Gastroesophageal sphincter (tissue), 3 donors: ENCODE measurements around the gene DCAF4L1.

Source experiments
- EP300 ChIP-seq: sonication (generic); formaldehyde crosslinking; IDR thresholded peaks from one replicate; pipeline ENCODE4 v1.6.1; 2017; ENCODE audit warnings: antibody characterized with exemption, mild to moderate bottlenecking
- POLR2A ChIP-seq, 2 donors: fragments of 450-650 bp; IDR thresholded peaks; one replicate each; pipeline ENCODE4 v1.6.1; 2017; ENCODE audit warnings: antibody characterized with exemption in 2 of 2, mild to moderate bottlenecking in 2 of 2, moderate library complexity in 1 of 2
- POLR2AphosphoS5 ChIP-seq: sonication (generic); formaldehyde crosslinking; IDR thresholded peaks from one replicate; pipeline ENCODE4 v1.6.1; 2017; ENCODE audit warnings: antibody characterized with exemption
- TF ChIP-seq, protein P1 (sequence below), 4 experiments: fragments of 200-600 bp in 2 of 4; fragments of 450-650 bp in 2 of 4; sonication (generic) in 1 of 4; IDR thresholded peaks; one replicate each; pipeline ENCODE4 v1.5.1; 2017 to 2019; ENCODE audit warnings: antibody characterized with exemption in 4 of 4, mild to moderate bottlenecking in 2 of 4, moderate library complexity in 2 of 4

DNA sequence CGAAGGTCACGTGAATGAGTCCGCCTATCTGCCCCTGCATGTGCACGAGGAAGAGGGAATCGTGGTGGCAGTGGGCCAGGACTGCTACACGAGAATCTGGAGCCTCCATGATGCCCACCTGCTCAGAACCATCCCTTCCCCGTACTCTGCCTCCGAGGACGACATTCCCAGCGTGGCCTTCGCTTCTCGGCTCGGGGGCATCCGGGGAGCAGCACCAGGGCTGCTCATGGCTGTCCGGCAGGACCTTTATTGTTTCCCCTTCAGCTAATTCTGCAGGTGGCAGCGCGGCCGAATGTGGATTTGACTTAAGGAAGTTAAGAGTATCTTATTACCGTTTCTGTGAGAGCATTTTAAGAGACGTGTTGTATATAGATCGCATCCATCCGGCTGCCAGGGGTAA, 1.2 kb downstream of the DCAF4L1 start:
- TF ChIP-seq, protein P1, sequence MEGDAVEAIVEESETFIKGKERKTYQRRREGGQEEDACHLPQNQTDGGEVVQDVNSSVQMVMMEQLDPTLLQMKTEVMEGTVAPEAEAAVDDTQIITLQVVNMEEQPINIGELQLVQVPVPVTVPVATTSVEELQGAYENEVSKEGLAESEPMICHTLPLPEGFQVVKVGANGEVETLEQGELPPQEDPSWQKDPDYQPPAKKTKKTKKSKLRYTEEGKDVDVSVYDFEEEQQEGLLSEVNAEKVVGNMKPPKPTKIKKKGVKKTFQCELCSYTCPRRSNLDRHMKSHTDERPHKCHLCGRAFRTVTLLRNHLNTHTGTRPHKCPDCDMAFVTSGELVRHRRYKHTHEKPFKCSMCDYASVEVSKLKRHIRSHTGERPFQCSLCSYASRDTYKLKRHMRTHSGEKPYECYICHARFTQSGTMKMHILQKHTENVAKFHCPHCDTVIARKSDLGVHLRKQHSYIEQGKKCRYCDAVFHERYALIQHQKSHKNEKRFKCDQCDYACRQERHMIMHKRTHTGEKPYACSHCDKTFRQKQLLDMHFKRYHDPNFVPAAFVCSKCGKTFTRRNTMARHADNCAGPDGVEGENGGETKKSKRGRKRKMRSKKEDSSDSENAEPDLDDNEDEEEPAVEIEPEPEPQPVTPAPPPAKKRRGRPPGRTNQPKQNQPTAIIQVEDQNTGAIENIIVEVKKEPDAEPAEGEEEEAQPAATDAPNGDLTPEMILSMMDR (IDR thresholded peaks at IDR 0.05), result no peak
- TF ChIP-seq POLR2AphosphoS5, result no peak
- TF ChIP-seq POLR2A (IDR thresholded peaks at IDR 0.05), result no peak
- no peak for TF ChIP-seq EP300
